Stimulated activated CD4-positive, alpha-beta T cell treated with anti-CD3 and anti-CD28 coated beads, Interleukin-1b, Interleukin-23, amount 100 ng/mL, for 4 hours (primary cell): ENCODE measurements around the gene RPS21.

Source experiments
- DNase-seq, 2 donors: peaks; one replicate each; pipeline ENCODE4 v3.0.0-alpha.2; 2020; ENCODE audit warnings: low read depth in 2 of 2

Gene RPS21

GRCh38 chr20:62354031-62354808 lies 32.7 kb upstream of the RPS21 start:
- no peak for DNase-seq

DNA sequence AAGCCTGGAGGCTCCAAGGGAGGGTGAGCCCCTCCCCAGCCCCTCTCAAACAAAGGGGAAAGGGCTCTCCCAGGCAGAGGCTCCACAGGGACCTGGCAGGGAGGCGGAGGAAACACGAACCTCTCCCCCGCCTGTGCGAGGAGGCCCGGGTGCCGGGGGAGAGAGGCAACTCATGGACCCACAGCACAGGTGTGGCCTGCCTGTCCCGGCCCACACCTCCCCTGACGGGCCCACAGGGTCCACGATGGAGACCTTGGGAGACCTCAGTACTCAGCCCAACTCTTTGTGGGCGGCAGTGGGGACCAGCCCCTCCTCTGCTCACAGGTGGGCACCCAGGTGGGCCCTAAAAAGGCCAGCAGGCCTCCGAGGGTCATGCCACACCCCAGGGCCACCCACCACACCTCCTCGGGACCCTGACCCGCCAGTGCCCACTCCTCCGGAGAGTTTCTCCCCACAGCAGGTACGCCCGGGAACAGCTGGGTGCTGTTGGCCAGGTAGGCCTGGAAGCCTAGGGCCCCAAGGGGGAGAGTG lies 32.0 kb upstream of the RPS21 start:
- DNase-seq = no peak

- no peak for DNase-seq
These were observed 31.4 kb upstream of the RPS21 start for GRCh38 chr20:62355516-62355877.

GRCh38 chr20:62355878-62356588 lies 30.9 kb upstream of the RPS21 start:
- DNase-seq = no peak

DNA sequence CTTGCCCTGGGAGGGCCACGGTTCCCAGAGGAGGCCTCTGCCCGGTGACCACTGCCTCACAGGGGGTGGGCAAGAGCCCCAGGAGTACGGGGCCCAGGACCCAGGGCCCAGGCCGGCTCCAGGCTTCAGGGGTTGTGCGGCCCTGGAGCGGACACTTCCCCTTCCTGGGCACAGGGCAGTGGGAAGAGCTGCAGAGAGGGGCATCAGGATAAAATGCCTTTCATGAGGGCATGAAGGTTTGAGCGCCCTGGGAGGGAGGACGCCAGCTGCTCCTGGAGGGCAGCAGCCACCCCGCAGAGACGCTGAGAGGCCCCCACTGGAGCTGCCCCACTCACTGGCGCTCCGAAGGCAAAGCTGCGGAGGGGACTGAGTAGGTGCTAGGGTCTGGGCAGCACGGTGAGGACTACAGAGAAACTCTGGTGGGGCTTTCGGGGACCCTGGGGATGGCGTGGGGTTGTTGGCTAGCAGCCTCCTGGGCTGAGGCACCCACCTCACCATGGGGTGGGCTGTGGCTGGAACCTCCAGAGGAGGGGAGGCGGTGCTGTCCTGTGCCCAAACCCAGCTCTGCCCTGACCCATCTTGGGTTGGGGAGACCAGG lies 30.2 kb upstream of the RPS21 start:
- no peak for DNase-seq

DNA sequence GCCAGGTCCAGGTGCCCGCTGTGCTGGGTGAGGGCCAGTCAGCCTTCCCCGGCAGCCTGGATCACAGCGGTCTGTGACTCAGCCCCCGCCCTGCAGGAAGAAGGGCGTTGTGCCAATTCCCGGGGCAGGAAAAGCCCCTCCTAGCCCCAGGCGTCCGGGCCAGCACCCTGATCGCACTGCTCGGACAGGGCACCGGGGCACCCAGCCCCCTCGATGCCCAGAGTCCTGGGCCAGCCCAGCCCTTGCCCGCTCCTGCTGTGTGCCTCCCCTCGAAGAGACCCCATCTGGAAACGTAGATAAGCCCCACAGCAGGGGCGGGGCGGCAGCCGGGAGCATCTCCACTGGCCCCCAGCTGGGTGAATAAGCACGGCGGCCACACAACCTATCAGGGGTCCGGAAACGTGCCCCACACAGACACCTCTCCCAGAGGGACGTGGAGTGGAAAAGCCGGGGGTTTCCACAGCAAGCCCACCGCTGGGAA lies 29.7 kb upstream of the RPS21 start:
- no peak for DNase-seq

DNA sequence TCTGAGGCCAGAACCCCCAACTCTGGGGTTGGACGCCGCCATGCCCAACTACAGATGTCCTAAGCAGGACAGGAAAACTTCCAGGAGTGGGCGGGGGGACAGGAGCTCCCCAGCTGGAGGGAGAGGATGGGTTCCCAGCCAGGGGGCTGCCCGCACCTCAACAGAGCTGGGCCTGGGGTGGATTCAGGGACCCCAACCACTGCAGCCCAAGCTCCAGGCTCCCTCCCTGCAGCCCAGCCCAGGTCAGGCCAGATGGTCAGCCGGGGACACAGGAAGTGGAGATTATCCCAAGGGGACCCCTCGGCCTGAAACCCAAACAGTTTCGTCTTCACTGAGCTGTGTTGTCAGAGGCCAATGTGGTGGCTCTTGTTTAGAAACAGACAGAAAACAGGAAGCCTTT lies 29.2 kb upstream of the RPS21 start:
- DNase-seq = no peak

GRCh38 chr20:62358171-62359042 lies 28.5 kb upstream of the RPS21 start:
- DNase-seq = no peak

GRCh38 chr20:62359043-62359490 lies 27.8 kb upstream of the RPS21 start:
- DNase-seq = no peak

GRCh38 chr20:62359491-62360121 lies 27.3 kb upstream of the RPS21 start:
- DNase-seq = no peak

- no peak for DNase-seq
These were observed 25.8 kb upstream of the RPS21 start for GRCh38 chr20:62360854-62361798.

GRCh38 chr20:62361799-62362589 lies 24.9 kb upstream of the RPS21 start:
- DNase-seq = no peak

- no peak for DNase-seq
These were observed 24.3 kb upstream of the RPS21 start for GRCh38 chr20:62362590-62362940.

DNA sequence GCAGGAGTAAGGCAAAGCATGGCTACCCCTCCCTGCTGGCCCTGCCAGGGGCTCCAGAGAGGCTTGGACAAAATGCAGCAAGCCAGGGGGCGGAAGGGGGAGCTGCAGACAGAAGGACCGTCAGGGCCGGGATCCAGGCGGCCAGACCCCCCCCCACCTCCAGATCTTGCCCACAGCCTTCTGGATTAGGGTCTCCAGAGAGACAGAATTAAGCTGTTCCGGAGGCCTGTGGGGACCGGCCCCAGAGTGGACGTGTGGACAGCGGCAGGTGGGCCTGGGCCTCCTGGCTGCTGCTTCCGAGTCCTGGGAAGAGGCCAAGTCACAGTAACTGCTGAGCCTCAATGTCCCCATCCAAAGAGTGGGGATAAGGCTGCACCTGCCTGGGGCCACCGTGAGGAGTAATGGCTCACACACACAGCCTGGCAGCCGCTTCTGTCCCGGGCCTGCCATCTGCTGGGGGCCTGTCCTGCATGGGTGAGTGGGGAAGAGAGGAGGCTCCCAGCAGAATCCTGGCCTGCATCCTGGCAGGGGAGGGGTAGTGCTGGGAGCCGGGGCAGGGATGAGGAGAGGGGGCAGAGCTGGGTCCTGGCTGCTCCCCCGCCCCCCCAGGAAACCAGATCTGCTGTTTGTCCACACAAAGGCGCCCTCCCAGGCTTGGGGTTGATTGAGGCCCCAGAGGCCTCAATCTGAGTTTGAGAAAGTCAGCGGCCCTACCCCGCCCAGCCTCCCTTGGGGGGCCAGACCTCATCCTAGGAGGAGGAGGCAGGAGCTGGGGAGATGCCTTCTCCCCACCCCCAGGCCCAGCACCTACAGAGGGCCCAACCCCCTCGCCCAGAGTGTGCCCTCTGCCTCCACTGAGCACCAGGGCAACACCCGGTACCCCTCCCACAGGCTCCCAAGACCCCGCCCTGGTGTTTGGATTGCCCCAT lies 23.6 kb upstream of the RPS21 start:
- no peak for DNase-seq

- no peak for DNase-seq
These were observed 22.7 kb upstream of the RPS21 start for GRCh38 chr20:62363920-62364851.

DNA sequence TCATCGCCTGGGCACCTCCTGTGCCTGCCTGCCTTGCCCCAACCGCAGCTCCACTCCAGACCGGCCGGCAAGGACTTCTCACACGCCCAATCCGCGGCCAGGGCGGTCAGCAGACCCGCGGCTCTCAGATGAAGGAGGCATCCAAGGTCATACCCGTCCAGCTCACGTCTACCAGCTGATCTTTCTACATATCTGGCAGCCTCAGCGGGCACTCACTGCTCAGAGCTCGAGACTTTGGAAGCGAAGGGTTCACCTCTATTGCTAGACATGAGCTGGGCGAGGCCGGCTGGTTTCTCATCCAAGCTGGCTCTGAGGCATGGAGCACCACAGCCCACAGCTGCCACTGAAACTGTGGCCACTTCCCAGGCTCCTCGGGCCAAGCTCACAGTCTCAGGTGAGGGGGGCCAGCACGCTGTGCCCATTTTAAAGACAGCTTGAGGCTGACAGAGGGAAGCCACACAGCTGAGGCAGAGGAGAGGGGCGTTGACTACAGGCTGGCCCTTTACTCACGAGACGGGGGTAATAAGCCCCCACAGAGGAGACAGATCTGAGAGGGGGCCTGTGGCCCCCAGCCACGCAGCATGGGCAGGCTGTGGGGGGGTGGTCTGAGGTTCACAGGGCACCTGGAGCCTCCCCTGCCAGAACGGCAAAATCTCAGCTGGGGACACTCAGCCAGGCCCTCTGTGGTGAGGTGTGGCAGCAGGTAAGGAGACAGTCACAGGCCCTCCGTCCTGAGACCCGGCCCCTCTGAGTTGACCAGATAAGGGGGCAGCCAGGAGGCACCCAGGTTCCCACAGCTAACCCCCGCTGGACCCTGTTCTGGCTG lies 21.8 kb upstream of the RPS21 start:
- no peak for DNase-seq
